Measurements from ENCODE around the gene ARSG.
"Not testable (repeated sequence)": the region's sequence is repeated elsewhere in the genome, so short reads cannot be mapped to it uniquely, and the experiment has no call there.

The ARSG gene

GRCh38 chr17:68399638-68400403, 108.5 kb downstream of the ARSG start:
- TF ChIP-seq ZFX (IDR thresholded peaks at IDR 0.05), result no peak
- no peak for TF ChIP-seq CTCF (conservative IDR thresholded peaks at IDR 0.05)

GRCh38 chr17:68400404-68400735, 109.1 kb downstream of the ARSG start:
- H3K27ac ChIP-seq, result no peak overlapping the region
- TF ChIP-seq ZFX (IDR thresholded peaks at IDR 0.05) (no peak), CTCF (conservative IDR thresholded peaks at IDR 0.05) (no peak)

More at GRCh38 chr17:68399638-68400403, 108.5 kb downstream of the ARSG start:
- no peak overlapping the region for H3K27ac ChIP-seq

GRCh38 chr17:68401288-68401687, 110.0 kb downstream of the ARSG start:
- H3K27ac ChIP-seq, result no peak overlapping the region
- TF ChIP-seq CTCF (conservative IDR thresholded peaks at IDR 0.05) (no peak), ZFX (IDR thresholded peaks at IDR 0.05) (no peak)

GRCh38 chr17:68403122-68403521, 111.8 kb downstream of the ARSG start:
- TF ChIP-seq ZFX (IDR thresholded peaks at IDR 0.05), result no peak
- no peak for TF ChIP-seq CTCF (conservative IDR thresholded peaks at IDR 0.05)

GRCh38 chr17:68403837-68404236, 112.5 kb downstream of the ARSG start:
- not testable (repeated sequence) for H3K27ac ChIP-seq

More at GRCh38 chr17:68403122-68403521, 111.8 kb downstream of the ARSG start:
- H3K27ac ChIP-seq, result no peak overlapping the region

GRCh38 chr17:68407656-68408055, 116.4 kb downstream of the ARSG start:
- H3K27ac ChIP-seq, result not testable (repeated sequence)

GRCh38 chr17:68413597-68414560, 122.6 kb downstream of the ARSG start:
- not testable (repeated sequence) for H3K27ac ChIP-seq

- H3K27ac ChIP-seq, result not testable (repeated sequence)
Measured at GRCh38 chr17:68414901-68415300, 123.6 kb downstream of the ARSG start.

GRCh38 chr17:68417317-68417716, 126.0 kb downstream of the ARSG start:
- TF ChIP-seq ZFX (IDR thresholded peaks at IDR 0.05) (no peak), CTCF (conservative IDR thresholded peaks at IDR 0.05) (no peak)
- H3K27ac ChIP-seq, result no peak overlapping the region

All from C4-2B (cell line).